IPS-NIHi7 (cell line): ENCODE results near the gene RAB23.

Source experiments
- DNase-seq: peaks from one replicate; pipeline ENCODE4 v3.0.0; 2012; ENCODE audit warnings: mixed read lengths; ENCODE audit errors: extremely low spot score

RAB23 gene

GRCh38 chr6:57221936-57222742 lies at the start of gene RAB23:
RAB23 (minus strand) TSS chr6:57222307; CDS start chr6:57210380, 11,927 bp downstream.
- DNase-seq = peak; percentile 93

- no peak for DNase-seq
Measured at GRCh38 chr6:57268294-57268640, 46.2 kb upstream of the RAB23 start.

GRCh38 chr6:57267586-57268293 lies 45.6 kb upstream of the RAB23 start:
- peak; percentile 57 for DNase-seq

- no peak for DNase-seq
Measured at GRCh38 chr6:57265755-57266221, 43.7 kb upstream of the RAB23 start.

GRCh38 chr6:57263739-57264138 lies 41.6 kb upstream of the RAB23 start:
- no peak for DNase-seq

- no peak for DNase-seq
Measured at GRCh38 chr6:57262901-57263694, 41.0 kb upstream of the RAB23 start.

- DNase-seq = no peak
Measured at GRCh38 chr6:57262488-57262887, 40.4 kb upstream of the RAB23 start.

- DNase-seq = no peak
Measured at GRCh38 chr6:57261926-57262325, 39.8 kb upstream of the RAB23 start.

- DNase-seq = no peak
Measured at GRCh38 chr6:57259064-57259463, 37.0 kb upstream of the RAB23 start.

GRCh38 chr6:57257911-57258541 lies 35.9 kb upstream of the RAB23 start:
- DNase-seq = no peak

GRCh38 chr6:57256541-57256940 lies 34.4 kb upstream of the RAB23 start:
- no peak for DNase-seq

- DNase-seq = no peak
Measured at GRCh38 chr6:57255451-57256169, 33.5 kb upstream of the RAB23 start.

- no peak for DNase-seq
Measured at GRCh38 chr6:57254055-57254717, 32.1 kb upstream of the RAB23 start.

GRCh38 chr6:57252975-57253374 lies 30.9 kb upstream of the RAB23 start:
- no peak for DNase-seq

GRCh38 chr6:57252137-57252536 lies 30.0 kb upstream of the RAB23 start:
- DNase-seq = no peak

GRCh38 chr6:57250348-57250747 lies 28.2 kb upstream of the RAB23 start:
- no peak for DNase-seq

GRCh38 chr6:57248311-57248895 lies 26.3 kb upstream of the RAB23 start:
- DNase-seq = no peak

- no peak for DNase-seq
Measured at GRCh38 chr6:57247603-57248002, 25.5 kb upstream of the RAB23 start.

- no peak for DNase-seq
Measured at GRCh38 chr6:57246307-57246706, 24.2 kb upstream of the RAB23 start.

- no peak for DNase-seq
Measured at GRCh38 chr6:57243954-57244353, 21.8 kb upstream of the RAB23 start.
